G401.6 (cell line): Measurements from ENCODE around the gene TMEM181.
"Not testable (repeated sequence)": the region's sequence is repeated elsewhere in the genome, so short reads cannot be mapped to it uniquely, and the experiment has no call there.

ENCODE experiments used
- FAIRE-seq: peaks from 2 replicates; lab custom pipeline; 2012; peaks lifted over from hg19 to GRCh38; lab: Jason Lieb, UNC

TMEM181 gene

GRCh38 chr6:158639056-158639455, 79.2 kb downstream of the TMEM181 start:
- FAIRE-seq, result no peak

GRCh38 chr6:158640519-158640918, 80.6 kb downstream of the TMEM181 start:
- FAIRE-seq, result no peak

DNA sequence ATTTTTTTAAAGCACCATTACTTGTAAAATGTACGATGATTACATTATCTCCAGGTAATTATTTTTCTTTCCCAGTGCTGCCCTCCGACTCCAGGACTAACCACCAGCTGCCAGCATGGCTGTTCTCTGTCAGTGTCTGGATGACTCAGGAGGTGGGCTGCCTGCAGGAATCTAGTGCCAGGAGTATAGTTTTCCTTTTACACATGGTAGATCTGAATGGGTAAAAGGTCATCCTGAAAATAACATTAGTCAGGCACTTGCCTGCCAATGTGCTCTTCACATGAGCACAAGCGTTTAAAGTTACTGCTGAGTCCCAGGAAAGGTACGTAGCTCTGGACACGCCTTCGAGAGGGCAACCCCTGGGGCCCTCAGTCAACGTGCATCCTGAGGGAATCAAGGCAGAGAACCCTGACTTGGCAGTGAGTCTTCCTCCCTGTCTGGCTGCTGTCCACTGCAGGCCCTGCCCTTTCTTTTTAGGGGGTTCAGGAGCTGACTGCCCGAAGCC, 82.3 kb downstream of the TMEM181 start:
- FAIRE-seq, result no peak

- no peak for FAIRE-seq
Observed at GRCh38 chr6:158643836-158644230, 83.9 kb downstream of the TMEM181 start.

DNA sequence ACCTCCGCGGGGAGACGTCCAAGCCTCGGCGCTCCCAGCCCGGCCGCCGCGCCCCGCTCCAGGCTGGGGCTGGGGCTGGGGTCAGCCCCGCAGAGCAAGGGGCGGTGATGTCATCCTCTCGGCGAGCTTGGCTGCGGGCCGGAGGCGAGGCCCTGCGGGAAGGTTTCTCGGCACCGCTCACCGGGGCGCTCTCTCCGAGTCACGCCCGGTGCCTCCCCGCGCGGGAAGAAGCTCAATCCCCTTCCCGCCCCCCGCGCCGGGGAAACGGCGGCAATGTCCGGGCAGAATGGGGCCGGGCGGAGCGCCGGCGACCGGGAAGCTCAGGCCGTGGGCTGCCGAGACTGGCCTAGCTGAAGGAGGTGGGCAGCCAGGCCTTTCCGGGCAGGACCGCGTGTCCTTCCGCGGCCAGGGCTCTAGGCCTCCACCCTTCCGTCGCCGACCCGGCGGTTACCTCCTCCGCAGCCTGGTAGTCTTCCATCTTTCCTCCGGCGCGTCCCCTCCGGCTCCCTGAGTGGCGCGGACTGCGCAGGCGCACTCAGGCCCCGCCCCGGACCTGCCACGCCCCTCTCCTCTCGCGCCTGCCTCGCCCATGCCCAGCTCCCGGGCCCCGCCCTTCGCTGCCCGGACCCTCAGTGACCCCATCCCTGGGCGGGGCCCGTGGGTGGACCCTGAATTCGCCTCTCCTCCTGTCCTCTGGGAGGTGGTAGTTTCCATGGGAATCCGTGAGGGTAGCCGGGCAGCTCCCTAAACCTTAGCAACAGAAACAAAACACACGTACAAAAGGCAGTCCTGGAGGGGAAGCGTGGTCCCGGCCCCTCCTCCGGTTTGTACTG, 84.6 kb downstream of the TMEM181 start, which contains the start of gene DYNLT1:
TSS of gene DYNLT1 (minus strand) at position 513 of the 833 bp plus-strand sequence. CDS start at position 478, 35 bp downstream.
- FAIRE-seq, result peak; percentile 95

GRCh38 chr6:158645064-158646022, 85.5 kb downstream of the TMEM181 start:
- FAIRE-seq, result no peak

GRCh38 chr6:158646023-158646910, 86.4 kb downstream of the TMEM181 start:
- no peak for FAIRE-seq

- no peak for FAIRE-seq
Observed at GRCh38 chr6:158647501-158647900, 87.6 kb downstream of the TMEM181 start.

- no peak for FAIRE-seq
Observed at GRCh38 chr6:158648682-158649131, 88.8 kb downstream of the TMEM181 start.

DNA sequence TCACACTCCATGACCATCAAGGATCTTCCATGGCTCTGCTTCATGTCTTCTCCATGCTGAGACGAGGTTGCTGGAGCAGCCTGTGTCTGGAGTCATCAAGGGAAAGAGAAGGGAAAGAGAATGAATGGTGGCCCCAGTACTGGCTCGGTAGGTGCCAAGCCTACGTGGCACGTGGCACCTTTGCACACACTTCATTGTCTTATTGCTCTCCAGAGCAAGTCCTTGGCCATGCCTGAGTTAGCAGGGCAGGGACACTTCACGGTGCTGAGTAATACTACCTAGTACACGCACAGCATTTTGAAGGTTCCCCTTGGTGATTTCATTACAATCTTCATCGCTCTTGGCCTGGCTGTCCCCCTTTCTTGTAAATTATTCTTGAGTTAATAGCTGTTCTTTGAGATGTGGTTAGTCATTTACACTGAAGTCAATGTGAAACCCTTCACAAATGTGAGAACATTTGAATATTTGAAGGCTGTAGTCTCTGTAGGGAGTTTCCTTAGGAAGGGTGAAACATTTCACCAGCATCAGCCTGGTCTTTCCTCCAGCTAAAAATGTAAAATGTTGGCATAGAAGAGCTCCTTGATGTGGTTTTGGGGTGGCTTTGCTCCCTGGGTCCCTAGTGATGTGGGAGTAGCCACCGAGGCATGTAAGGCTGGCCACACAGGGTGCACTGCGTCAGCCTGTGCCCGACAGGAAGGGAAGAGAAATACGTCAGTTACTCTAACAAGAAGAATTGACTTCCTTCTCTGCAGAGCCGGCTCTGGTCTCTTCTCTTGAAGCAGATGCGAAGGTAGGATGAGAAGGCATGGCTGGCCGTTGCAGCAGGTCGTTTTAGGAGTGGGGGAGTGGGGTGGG, 89.6 kb downstream of the TMEM181 start, which contains the start of gene SYTL3:
TSS of gene SYTL3 (plus strand) at position 766 of the 855 bp plus-strand sequence. CDS start 13,215 bp downstream, outside the sequence.
- no peak for FAIRE-seq

- not testable (repeated sequence) for FAIRE-seq
Observed at GRCh38 chr6:158651981-158652737, 92.3 kb downstream of the TMEM181 start.

DNA sequence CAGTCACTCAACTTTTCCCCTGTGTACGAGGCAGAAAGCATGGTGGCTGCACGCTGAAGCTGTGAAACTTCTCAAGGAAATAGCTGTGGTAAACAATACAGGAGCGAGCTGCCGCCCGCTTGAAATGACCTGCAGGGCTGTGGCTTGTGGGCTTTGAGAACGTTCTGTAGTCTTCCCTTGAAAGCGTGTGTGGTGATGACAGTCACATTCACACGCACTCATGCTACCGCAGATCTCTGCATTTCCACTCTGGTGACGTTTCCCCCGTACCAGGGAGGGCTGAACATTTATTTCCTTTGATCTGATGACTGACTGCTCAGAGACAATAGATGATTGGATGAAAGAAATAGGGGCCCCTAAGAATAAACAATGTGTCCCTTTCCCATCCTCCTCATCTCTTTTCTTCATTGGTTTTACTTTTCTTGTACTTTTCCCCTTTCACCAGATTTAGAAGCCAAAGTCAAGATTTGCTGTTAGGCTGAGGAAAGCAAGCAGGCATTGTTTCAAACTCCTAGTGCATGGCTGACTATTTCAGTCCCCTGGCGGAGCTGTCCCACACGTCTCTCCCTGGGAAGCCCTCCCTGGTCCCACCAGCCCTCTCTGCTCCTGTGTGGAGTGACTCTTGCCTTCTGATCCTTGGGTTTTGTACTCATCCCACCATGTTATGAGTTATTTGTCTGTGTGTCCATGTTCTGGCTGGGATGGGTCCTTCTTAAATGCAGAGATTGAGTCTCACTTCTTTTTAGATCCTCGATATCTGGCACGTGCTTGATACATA, 93.9 kb downstream of the TMEM181 start:
- FAIRE-seq, result no peak

DNA sequence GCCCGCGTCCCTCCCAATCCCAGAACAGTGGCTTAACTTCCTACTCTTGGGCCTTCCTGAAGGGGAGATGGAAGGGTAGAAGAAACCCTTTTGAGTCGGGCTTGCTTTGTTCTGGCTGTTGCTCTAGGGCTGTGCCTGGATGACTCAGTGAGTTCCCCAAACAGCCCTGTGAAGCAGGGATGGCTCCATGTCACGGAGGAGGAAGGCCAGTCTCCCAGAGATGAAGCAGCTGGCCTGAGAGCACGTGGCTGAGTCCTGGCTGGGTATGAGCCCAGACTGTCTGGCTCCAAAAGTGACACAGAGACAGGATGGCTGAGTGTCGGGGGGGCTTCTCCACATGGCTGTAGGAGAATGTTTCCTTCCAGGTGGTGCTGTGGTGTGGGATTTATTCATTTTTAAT, 94.6 kb downstream of the TMEM181 start:
- no peak for FAIRE-seq

- FAIRE-seq, result no peak
Observed at GRCh38 chr6:158654960-158655489, 95.1 kb downstream of the TMEM181 start.

DNA sequence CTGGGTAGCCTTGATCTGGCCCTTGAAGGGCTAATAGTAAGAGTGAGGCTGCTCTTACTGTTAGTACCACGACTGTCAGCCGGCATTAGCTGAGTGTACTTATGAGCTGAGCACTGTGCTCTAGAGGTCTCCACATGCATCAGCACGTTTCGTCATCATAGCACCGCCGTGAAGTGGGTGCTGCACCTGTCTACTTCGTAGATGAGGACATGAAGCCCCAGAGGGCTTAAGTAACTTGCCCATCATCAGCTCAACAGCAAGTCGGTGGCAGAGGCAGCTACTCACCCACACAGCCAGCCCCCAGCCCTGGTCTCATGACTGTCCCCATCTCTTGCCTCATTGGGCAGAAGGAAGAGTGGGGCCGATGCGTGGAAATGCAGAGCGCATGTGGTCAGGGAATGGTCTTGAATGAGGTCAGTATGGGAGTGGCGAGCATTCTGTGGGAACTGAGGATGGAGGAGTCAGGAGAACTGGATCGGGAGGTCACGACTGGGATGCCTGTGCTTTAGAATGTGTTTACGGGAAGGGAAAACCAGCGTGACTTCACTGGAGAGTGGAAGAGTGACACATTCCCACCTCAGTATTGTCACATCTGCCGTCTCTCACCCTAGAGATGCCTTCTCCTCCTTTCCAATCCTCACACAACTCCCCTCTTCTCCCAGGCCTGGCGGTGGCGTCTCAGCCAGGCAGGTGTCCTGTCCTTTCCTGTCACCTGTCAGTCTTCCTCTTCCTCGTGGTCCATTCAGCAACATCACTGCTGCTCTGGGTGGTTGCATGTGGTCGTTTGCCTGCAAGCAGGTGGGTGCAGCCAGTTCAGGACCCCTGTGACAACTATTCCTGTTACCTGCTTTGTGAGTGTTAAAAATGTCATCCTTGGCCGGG, 95.9 kb downstream of the TMEM181 start:
- no peak for FAIRE-seq

- not testable (repeated sequence) for FAIRE-seq
Observed at GRCh38 chr6:158656986-158657385, 97.1 kb downstream of the TMEM181 start.

- peak; percentile 28 for FAIRE-seq
Observed at GRCh38 chr6:158660333-158660754, 100.5 kb downstream of the TMEM181 start.
